NCI-H2107 treated with DMSO at 0.1 percent for 48 hours (cell line): Measurements from ENCODE around the gene ADAM29.
"Not testable (repeated sequence)": the region's sequence is repeated elsewhere in the genome, so short reads cannot be mapped to it uniquely, and the experiment has no call there.

ENCODE experiments used
- DNase-seq: peaks from one replicate; lab custom pipeline; 2025; ENCODE audit not compliant: unreplicated experiment; lab: John Stamatoyannopoulos, UW

ADAM29 gene

GRCh38 chr4:174946246-174946645, 28.1 kb downstream of the ADAM29 start:
- no peak for DNase-seq

- no peak for DNase-seq
Measured at GRCh38 chr4:174948826-174949225, 30.7 kb downstream of the ADAM29 start.

- DNase-seq, result no peak
Measured at GRCh38 chr4:174972911-174973310, 54.8 kb downstream of the ADAM29 start.

- no peak for DNase-seq
Measured at GRCh38 chr4:174973336-174973735, 55.2 kb downstream of the ADAM29 start.

GRCh38 chr4:174983128-174983750, 65.1 kb downstream of the ADAM29 start:
- no peak for DNase-seq

GRCh38 chr4:174983870-174984269, 65.7 kb downstream of the ADAM29 start:
- DNase-seq, result not testable (repeated sequence)

GRCh38 chr4:174989791-174990190, 71.6 kb downstream of the ADAM29 start:
- no peak for DNase-seq

GRCh38 chr4:174993916-174994315, 75.8 kb downstream of the ADAM29 start:
- DNase-seq, result no peak

- no peak for DNase-seq
Measured at GRCh38 chr4:174996079-174996478, 77.9 kb downstream of the ADAM29 start.

GRCh38 chr4:174999407-174999806, 81.2 kb downstream of the ADAM29 start:
- DNase-seq, result no peak

- no peak for DNase-seq
Measured at GRCh38 chr4:175017751-175018150, 99.6 kb downstream of the ADAM29 start.

- DNase-seq, result not testable (repeated sequence)
Measured at GRCh38 chr4:175019447-175019846, 101.3 kb downstream of the ADAM29 start.
